ENCODE data around the gene ASTN2. TPM values are rescaled to one million over a fixed set of nuclear protein-coding genes. Genes with fewer than 3 reads are reported as not detected.
A peak's percentile ranks its signal among the peaks of the same experiment; 100 is the strongest.

The ASTN2 gene
- total and polyA plus RNA-seq, 9 of the 15 experiments (the other 6 are each of a cell fraction or from before 2014, with no cell fraction given) = 0.56 to 3.5 (median 1.9) TPM

- no peak for TF ChIP-seq TRIM25 (IDR thresholded peaks at IDR 0.05; ENCODE audit: borderline replicate concordance)
- no peak for TF ChIP-seq FOS (IDR thresholded peaks at IDR 0.05; ENCODE audit: extremely low read depth, insufficient read length)
- no peak for TF ChIP-seq ZNF668 (CRISPR knock-in tag; IDR thresholded peaks at IDR 0.05)
- TF ChIP-seq CREB3 (tag; conservative IDR thresholded peaks at IDR 0.05; ENCODE audit: low read depth) = no peak
- TF ChIP-seq GATAD2B (IDR thresholded peaks at IDR 0.05; ENCODE audit: borderline replicate concordance) = no peak
- TF ChIP-seq ZNF696 (CRISPR knock-in tag; conservative IDR thresholded peaks at IDR 0.05) = no peak
These were observed 673.6 kb downstream of the ASTN2 start (continued) for GRCh38 chr9:116741086-116741740.

- Histone ChIP-seq H3K9me3 (replicated peaks; ENCODE audit: control insufficient read depth, insufficient read depth, low read depth, low read length) (no peaks in the 10 kb centered on the region), H3K36me3 (ENCODE audit: control insufficient read depth, insufficient read depth, low read length) (no peaks in the 10 kb centered on the region), H3K27me3 (ENCODE audit: control insufficient read depth in 2 of 2, insufficient read depth in 2 of 2, low read length in 2 of 2) (no peaks in the 10 kb centered on the region), H2AFZ (ENCODE audit: low read depth, low read length) (no peak overlapping the region), H3K4me1 (replicated peaks in 1 of 2; ENCODE audit: control insufficient read depth in 2 of 2, insufficient read depth in 2 of 2, low read length in 2 of 2) (no peaks in the 10 kb centered on the region), H3K9ac (ENCODE audit: insufficient read depth in 1 of 2, low read depth in 2 of 2, low read length in 2 of 2) (no peak overlapping the region), H3K27ac (ENCODE audit: extremely low read depth, low read depth, low read length) (no peak overlapping the region), H3K4me2 (ENCODE audit: insufficient read depth, low read length) (no peak overlapping the region), H3K79me2 (ENCODE audit: control insufficient read depth, insufficient read depth, low read length) (no peaks in the 10 kb centered on the region), H3K4me3 (no peak overlapping the region), H3K9me1 (ENCODE audit: control insufficient read depth, insufficient read depth, low read length) (no peaks in the 10 kb centered on the region), H4K20me1 (replicated peaks; ENCODE audit: control insufficient read depth, insufficient read depth, low read length) (no peaks in the 10 kb centered on the region)
- intact Hi-C loops (cut with micrococcal nuclease) = loop anchor here (1.0 to 10.0 kb wide), 2 partner anchors 123 to 678 kb away; partner anchors contain the start of gene ASTN2
- ChIA-PET CTCF (ENCODE audit: low intra/inter-chr PET ratio) (interaction anchor here (1.8 kb wide), 1 partner anchor 123 kb away, joined by 5 read pairs; no protein-coding TSS in a partner anchor), POLR2A (interaction anchor here (0.5 to 0.6 kb wide), 2 partner anchors 16 to 630 kb away, joined by 3 read pairs; no protein-coding TSS in a partner anchor)
- FAIRE-seq (peak; percentile 65), DNase-seq (ENCODE audit: extremely low read depth in 1 of 4, low spot score in 3 of 4) (peak; percentile 82 to 86 (median 84)), ATAC-seq (peak; percentile 99)
- BruUV-seq (replicated peaks) = no TSS peak
- in situ Hi-C loops (cut with MboI) = loop anchor here (10.0 kb wide), 1 partner anchor 118 kb away; no protein-coding TSS in a partner anchor
- WGBS (ENCODE audit: insufficient coverage, low coverage, missing lambda C conversion rate) = 7% methylated on average over 13 of the region's 16 CpGs
- TF ChIP-seq DEAF1 (CRISPR knock-in tag; IDR thresholded peaks at IDR 0.05) = peak; percentile 37; the same call in 1 of the 2 replicates
- TF ChIP-seq RAD21 (CRISPR knock-in tag; conservative IDR thresholded peaks at IDR 0.05 in 1 of 2, IDR thresholded peaks at IDR 0.05 in 1 of 2) = peak; percentile 76 to 89
These were observed 677.7 kb downstream of the ASTN2 start for GRCh38 chr9:116737152-116737546.

Data from K562 (cell line).